Frontal cortex (tissue), 4 donors: ENCODE results near the gene SEPHS1. TPM values are rescaled to one million over a fixed set of nuclear protein-coding genes. Genes with fewer than 3 reads are reported as not detected.
"Not testable (repeated sequence)": the region's sequence is repeated elsewhere in the genome, so short reads cannot be mapped to it uniquely, and the experiment has no call there.

Experiments
- DNase-seq, 2 donors: peaks; one replicate each; pipeline ENCODE4 v3.0.0; 2012; ENCODE audit warnings: low spot score in 2 of 2
- FAIRE-seq: peaks from 2 replicates; lab custom pipeline; 2012; peaks lifted over from hg19 to GRCh38; lab: Jason Lieb, UNC
- total RNA-seq: library from RNA; depleted of rRNA; stranded (reverse); fragments of >200 nt; gene quantifications from one replicate; pipeline ENCODE4 v1.2.3, GENCODE V29; 2014
- donor health status: control.
- donor health status: control.
- donor health status: control.

SEPHS1 gene
- total RNA-seq, 1 donor from 2014 or later, result 38.7 TPM

DNA sequence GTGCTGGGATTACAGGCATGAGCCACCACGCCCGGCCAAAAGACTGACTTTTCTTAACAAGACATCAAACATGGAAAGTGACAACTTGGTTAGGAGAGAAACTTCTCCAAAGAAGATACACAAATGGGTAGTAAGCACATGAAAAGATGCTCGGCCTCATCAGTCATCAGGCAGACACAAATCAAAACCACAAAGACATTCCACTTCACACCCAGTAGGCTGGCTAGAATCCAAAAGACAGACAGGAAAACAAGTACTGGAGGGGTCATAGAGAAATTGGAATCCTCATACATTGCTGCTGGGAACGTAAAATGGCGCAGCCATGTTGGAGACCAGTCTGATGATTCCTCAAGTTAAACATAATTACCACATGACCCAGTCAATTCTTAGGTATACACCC is 16.4 kb downstream of the SEPHS1 start:
- no peak for FAIRE-seq
- DNase-seq, result no peak

DNA sequence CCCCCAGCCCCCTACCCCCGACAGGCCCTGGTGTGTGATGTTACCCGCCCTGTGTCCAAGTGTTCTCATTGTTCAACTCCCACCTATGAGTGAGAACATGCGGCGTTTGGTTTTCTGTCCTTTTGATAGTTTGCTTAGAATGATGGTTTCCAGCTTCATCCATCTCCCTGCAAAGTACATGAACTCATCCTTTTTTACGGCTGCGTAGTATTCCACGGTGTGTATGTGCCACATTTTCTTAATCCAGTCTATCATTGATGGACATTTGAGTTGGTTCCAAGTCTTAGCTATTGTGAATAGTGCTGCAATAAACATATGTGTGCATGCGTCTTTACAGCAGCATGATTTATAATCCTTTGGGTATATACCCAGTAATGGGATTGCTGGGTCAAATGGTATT is 17.1 kb downstream of the SEPHS1 start:
- not testable (repeated sequence) for DNase-seq, FAIRE-seq

DNA sequence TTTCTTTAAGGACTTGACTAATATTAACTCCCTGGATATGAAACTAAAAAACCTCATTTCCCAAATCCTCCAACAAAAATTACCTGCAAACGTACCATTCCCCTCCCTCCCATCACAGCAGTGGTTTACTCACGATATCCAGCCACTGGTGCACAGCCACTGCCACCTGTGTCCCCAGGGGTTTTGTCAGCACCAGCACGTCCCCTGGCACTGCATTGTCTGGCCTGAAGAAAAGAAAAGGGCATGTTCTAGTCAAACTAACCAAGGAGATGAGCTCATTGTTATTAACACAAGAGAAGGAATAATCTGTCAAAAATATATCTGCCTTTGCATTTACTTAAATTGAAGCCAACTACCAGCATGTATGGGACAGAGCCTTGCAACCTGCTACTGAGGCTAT is 18.5 kb downstream of the SEPHS1 start:
- DNase-seq (no peak), FAIRE-seq (no peak)

DNA sequence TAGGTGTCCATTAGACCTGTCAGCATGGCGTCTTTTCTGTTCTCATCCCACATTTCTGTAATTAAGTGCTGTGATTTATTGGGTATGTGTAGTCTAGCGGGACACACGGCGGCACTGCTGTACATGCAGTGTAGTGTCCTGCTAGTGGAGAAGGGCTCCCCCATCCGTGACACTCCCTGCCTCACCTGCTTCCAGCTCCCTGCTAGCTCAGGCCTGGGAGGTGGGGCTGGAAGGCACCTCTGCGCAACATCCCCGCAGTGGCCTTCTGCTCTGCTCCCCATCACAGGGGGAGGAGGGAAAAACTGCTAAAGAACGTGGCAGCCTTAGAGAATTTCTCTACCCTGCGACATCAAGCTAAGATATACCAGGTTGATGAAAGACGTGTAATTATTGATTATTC is 19.5 kb downstream of the SEPHS1 start:
- FAIRE-seq (no peak), DNase-seq (no peak)

DNA sequence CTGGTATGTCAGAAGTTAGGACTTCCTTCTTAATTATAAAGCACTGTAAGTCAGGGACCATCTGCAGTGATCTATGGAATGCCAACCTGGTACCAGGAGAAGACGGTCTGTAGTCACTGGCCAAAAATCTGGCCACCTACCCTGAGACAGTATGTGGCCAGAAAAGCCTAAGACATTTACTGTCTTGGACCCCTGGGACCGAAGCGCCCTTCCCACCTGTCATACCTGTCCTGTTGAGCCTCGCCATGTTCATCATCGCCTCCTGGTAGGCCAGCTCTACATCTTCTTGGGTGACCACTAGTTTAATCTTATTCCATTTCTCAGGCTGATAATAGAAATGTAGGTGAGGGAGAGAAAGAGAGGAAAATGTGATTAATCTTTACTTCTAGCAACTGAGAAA is 20.0 kb downstream of the SEPHS1 start:
- FAIRE-seq (no peak), DNase-seq (no peak)

DNA sequence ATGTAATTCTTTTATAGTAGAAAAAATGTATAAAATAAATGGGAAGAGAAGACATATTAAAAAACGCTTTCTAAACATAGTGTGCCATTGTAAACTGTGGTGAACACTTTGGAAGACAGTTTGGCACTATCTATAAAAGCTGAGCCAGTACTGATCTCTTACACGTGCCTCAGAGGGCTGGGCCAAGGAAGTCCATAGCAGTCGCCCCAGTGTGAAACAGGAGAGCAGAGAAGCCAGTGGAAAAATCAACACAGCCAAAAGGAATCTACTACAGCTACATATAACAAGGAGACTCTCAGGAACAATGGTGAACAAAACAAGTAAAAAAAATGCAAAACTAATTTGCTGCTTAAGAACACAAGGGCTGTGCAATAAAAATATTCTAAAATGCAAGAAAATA is 20.6 kb downstream of the SEPHS1 start:
- DNase-seq, result no peak
- FAIRE-seq, result no peak

DNA sequence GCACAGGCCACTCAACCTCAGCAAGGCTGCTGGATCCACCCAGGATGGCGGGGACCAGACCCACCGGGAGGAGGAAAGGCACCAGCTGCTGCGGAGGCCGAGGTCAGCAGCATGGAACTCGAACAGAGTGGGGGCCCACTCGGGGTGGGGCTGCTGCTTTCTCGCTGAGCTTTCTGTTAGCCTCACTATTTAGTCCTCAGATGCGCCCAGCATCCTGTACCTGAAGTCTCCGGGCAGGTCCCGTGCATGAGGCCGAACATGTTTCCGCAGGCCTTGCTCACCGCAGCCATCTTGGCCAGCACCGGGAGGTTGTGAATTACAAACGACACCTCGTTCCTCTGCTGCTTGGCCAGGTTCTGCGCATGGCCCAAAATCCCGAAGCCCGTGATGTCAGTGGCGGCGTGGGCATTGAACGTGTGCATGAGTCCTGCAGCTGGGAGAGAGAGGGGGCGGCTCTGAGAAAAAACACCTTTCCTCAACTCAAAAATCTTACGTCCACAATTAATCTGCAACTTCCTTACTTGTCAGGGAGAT is 25.4 kb downstream of the SEPHS1 start:
- FAIRE-seq (no peak), DNase-seq (no peak)

DNA sequence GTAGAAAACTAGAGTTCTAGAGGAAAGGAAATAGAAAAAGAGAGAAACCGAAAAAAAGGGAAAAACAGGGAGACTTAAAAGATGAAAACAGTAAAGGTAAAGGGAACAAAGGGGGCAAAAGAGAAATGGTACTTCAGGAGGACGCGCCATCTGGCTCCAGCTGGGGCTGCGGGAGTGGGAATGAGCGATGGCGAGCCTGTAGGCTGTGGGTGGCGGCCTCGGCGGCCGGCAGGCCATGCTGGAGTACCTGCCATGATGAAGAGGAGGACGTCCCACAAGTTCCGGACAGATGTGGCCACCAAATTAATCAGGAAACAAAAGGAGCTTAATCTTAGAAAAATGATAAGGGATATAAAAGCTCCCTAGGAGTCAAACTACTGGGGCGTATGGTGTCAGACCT is 26.5 kb downstream of the SEPHS1 start:
- DNase-seq (no peak), FAIRE-seq (no peak)

DNA sequence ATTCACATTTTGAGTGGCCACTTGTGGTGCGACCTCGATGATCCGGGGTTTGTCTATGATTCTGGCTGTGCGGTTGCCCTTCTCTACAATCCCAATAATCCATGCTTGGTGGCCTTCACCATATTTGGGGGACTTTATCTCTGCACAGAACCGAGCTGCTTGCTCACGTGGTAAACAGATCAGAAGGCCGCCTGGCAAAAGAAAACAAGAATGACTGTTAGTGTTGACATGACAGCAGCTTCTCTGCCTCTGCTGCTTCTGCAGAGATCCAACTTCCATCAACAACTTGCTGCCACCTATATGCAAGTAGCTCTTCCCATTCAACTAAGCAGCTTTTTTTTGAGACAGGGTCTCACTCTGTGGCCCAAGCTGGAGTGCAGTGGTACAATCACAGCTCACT is 28.9 kb downstream of the SEPHS1 start:
- FAIRE-seq (no peak), DNase-seq (no peak)

DNA sequence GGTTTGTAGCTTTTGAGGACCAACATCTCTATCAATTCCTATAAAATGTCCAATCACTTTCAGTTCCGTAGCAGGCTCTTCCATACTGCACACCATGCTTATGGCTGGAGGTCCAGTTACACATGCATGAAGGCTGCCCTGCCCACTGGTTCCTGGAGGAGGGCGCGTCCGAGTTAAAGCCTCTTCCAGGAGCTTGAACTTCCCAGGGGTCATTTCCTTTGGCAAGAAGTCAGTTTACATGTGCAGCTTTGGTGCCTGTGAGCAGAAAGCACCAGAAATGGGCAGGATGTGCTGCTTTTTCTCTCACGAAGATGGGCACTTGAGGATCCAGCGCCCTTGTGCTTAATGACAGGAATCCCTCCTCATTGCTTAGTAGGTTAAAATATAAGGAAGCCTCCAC is 30.6 kb downstream of the SEPHS1 start:
- FAIRE-seq (no peak), DNase-seq (no peak)

DNA sequence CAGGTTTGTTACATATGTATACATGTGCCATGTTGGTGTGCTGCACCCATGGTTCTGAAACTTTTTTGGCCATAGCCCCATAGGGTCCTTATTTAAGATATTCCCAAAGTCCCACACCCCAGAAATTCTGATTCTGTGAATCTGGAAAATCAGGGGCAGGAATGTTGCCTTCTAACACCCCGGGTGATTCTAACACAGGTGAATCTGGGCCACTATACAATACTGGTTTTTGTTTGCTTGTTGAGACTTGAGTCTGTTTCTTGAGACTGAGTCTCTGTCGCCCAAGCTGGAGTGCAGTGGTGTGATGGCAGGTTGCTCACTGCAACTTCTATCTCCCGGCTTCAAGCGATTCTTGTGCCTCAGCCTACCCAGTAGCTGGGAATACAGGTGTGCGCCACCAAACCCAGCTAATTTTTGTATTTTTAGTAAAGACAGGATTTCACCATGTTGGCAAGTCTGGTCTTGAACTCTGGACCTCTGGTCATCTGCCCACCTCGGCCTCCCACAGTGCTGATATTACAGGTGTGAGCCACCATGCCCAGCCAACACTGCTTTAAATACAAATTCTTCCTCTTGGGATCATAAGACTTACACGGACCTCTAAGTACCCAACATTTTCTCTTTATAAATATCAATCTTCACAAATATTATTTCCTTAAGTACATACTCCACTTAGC is 31.3 kb downstream of the SEPHS1 start:
- FAIRE-seq (no peak), DNase-seq (no peak)

DNA sequence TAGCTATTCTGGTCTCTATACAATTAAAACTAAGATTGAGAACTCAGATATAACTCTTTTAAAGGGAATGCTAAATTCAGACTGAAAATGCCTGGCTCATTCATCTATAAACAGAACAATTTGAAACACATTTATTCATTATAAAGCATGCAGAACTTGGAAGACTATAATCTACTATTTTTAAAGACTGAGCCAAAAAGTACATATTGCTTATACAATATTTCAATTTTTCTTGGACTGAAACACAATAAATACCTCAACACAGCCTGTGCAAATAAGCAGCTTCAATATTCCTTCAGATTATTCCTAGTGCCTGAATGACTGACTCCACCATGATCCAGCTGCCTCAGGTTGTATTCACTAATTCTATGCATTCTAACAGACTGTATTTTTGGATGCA is 32.7 kb downstream of the SEPHS1 start:
- DNase-seq (no peak), FAIRE-seq (no peak)

DNA sequence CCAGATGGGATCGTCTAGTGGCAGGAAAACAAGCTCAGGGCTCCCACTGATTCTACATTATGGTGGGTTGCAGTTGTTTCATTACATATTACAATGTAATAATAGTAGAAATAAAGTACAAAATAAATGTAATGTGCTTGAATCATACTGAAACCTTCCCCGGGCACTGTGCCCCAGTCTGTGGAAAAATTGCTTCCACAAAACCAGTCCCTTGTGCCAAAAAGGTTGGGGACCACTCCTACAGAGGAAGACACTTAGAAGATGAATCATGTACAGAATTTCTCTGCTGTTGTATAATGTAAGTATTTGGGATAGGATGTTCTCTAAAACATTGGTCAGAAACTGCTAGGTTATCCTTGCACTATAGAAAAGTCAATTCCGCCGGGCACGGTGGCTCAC is 36.9 kb downstream of the SEPHS1 start:
- DNase-seq (no peak), FAIRE-seq (no peak)

DNA sequence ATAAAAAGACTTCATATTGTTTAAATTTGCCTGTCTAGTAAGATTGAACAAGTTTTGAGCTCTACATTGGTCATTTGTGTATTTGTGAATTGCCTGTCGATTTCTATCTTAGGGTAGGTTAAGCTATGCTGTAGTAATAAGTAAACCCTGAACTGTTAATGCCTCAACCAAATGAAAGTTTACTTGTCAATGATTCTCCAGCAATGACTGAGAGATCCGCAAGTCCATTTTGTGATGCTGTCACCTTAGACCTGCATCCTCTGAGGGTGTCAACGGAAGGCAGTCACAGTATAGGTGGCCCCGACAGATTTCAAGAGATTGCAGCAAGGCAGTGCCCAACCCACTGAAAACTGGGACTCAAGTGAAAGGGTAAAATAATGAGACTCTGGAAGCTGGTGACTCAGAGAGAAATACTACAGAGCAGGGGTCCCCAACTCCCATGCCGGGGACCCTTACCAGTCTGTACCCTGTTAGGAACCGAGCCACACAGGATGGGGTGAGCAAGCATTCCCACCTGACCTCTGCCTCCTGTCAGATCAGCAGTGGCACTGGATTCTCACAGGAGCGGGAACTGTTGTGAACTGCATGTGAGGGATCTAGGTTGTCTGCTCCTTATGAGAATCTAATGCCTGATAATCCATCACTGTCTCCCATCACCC is 37.4 kb downstream of the SEPHS1 start:
- no peak for FAIRE-seq

DNA sequence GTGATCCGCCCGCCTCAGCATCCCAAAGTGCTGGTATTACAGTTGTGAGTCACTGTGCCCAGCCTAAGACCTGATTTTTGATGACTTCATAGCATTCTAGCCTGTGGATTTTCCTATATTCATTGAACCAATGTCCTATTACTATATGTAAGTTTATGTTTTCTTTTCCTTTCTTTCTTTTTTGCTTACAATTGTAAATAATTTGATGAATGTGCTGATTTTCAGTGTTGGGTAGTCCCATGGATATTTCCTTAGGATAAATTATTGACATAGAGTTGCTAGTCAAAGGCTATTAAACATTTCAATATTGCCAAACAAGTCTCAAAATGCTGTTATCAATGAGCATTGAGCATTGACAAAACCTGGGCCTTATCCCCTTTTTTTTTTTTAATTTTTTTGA is 38.3 kb downstream of the SEPHS1 start:
- no peak for DNase-seq
- FAIRE-seq, result no peak

More for the DNA sequence above, 37.4 kb downstream of the SEPHS1 start:
- no peak for DNase-seq

DNA sequence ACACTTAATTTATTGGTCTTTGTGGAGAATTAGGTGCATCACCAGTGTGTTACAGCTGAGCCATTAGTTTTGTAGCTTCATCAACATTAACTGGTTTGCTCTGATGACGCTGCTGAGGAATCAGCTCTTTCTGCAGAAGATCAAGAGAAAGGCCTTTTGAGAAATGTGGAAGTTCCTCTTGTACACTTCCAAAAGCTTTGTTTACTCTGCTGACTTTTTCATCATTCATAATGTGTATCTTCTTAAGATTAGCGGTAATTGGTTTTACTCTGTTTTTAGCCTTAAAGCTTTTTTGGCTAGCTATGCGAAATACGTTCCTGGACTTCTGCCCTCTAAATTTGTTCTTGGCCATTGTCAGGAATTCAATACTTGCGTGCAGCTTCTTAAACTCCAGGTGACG is 40.0 kb downstream of the SEPHS1 start:
- DNase-seq (no peak), FAIRE-seq (no peak)

DNA sequence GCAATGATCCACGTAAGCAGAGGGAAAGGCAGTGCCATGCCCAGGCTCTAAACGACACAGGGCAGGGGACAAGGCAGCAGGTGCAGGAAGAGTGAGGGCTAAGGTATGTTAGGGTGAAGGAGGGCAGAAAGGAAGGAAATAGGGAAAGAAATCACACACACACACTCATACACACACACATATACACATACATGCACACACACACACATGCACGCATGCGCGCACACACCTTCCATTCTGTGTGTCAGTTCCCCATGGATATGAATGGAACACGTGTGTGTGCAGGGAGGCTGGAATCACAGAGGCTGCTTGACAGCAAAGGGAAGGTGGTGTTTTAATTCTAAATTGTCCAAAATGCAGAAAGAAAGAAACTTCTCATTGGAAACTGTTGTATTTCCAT is 42.0 kb downstream of the SEPHS1 start:
- no peak for FAIRE-seq
- no peak for DNase-seq

DNA sequence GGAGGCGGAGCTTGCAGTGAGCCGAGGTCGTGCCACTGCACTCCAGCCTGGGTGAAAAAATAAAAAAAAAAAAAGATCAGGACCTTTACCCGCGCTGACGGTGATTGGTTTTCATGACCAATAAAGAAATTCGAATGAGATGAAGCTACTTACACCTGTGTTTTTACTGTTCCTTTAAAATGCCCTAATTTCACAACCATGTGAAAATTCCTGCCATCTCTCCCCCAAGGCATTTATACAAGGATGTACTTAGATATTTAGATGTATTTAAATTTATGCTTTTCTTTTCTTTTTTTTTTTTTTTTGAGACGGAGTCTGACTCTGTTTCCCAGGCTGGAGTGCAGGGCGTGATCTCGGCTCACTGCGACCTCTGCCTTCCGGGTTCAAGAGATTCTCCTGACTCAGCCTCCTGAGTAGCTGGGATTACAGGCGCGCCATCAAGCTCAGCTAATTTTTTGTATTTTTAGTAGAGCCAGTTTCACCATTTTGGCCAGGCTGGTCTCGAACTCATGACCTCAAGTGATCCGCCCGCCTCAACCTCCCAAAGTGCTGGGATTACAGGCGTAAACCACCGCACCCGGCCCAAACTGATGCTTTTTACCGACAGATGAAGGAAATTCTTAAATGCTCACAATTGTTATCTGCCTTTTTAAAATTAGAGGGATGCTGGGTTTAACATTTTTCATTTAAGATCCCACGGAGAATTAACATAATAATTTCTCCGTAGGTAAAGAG is 45.1 kb downstream of the SEPHS1 start:
- no peak for FAIRE-seq
- DNase-seq, result no peak

DNA sequence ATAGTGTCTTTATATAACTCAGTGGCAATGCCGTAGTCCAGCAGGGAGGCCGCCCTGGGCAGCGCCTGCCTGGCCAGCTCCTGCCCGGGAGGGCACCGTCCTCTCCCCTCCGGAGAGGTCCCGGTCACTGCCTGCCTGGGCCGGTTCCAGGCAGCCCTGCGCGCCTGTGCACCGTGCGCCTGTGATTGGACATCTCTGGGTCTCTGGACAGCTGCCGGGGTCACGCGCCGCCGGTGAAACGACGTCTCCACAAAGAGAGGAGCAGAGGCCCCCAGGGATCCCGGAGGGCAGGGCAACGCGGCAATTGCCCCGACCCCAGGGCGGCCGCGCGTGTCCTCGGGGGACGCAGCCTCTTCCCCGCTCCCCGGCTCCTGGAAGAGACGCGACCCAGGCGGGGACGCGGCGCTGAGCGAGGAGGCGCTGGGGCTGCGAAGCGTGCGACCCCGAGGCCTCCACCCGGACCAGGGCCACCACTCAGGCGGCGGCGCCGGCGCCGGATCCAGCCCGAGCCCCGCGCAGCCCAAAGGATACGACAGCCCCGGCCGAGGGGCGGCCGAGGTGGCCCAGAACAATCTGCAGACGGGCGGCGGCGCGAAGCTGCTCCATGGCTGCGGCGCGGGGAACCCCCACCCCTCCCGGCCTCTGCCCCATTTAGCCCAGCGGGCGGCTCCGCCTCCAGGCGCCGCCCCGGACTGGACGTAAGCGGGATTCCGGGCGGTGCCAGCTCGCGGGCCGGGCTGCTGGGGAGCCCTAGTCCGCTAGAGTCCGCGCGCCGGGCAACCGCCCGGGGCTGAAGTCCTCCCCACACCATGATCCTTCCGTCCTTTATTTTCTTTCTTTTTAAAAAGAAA is 48.4 kb downstream of the SEPHS1 start, which contains the start of gene PHYH:
Gene PHYH, minus strand, starts transcription at position 628 of the 851 bp plus-strand sequence. Its CDS starts 22 bp downstream, at position 606.
- FAIRE-seq (no peak), DNase-seq (peak; percentile 86 to 87)
